ENCODE data around the gene HCRTR1.

Gene HCRTR1

GRCh38 chr1:31617218-31617915 is at the start of gene HCRTR1:
TSS of gene HCRTR1 (plus strand) at chr1:31617689. CDS start at chr1:31619193, 1,504 bp downstream.
- DNase-seq = peak; percentile 50

- DNase-seq = peak; percentile 27
Measured at GRCh38 chr1:31567956-31568570, 49.4 kb upstream of the HCRTR1 start.

- DNase-seq = peak; percentile 48
Measured at GRCh38 chr1:31568895-31569595, 48.4 kb upstream of the HCRTR1 start.

- no peak for DNase-seq
Measured at GRCh38 chr1:31569596-31570173, 47.8 kb upstream of the HCRTR1 start.

- no peak for DNase-seq
Measured at GRCh38 chr1:31570228-31570627, 47.3 kb upstream of the HCRTR1 start.

GRCh38 chr1:31570906-31571305 is 46.6 kb upstream of the HCRTR1 start:
- no peak for DNase-seq

GRCh38 chr1:31571340-31572295 is 45.9 kb upstream of the HCRTR1 start:
- peak; percentile 63 for DNase-seq

- DNase-seq = no peak
Measured at GRCh38 chr1:31572323-31573104, 45.0 kb upstream of the HCRTR1 start.

GRCh38 chr1:31573261-31573660 is 44.2 kb upstream of the HCRTR1 start:
- DNase-seq = no peak

GRCh38 chr1:31574749-31575368 is 42.6 kb upstream of the HCRTR1 start:
- DNase-seq = peak; percentile 80

- peak; percentile 93 for DNase-seq
Measured at GRCh38 chr1:31575369-31576140, 41.9 kb upstream of the HCRTR1 start.

GRCh38 chr1:31576201-31576669 is 41.3 kb upstream of the HCRTR1 start, which contains the start of gene TINAGL1:
TSS of gene TINAGL1 (plus strand) at chr1:31576515. CDS start at chr1:31577149, 634 bp downstream.
- peak; percentile 94 for DNase-seq

- DNase-seq = peak; percentile 42
Measured at GRCh38 chr1:31576743-31577455, 40.6 kb upstream of the HCRTR1 start.

GRCh38 chr1:31577515-31578192 is 39.8 kb upstream of the HCRTR1 start:
- peak; percentile 70 for DNase-seq

GRCh38 chr1:31579374-31579773 is 38.1 kb upstream of the HCRTR1 start:
- DNase-seq = peak; percentile 60

GRCh38 chr1:31580513-31580870 is 37.0 kb upstream of the HCRTR1 start:
- peak; percentile 63 for DNase-seq

GRCh38 chr1:31580891-31581603 is 36.4 kb upstream of the HCRTR1 start:
- DNase-seq = peak; percentile 47

Data from islet precursor cell (in vitro differentiated cells).